ENCODE measurements around the gene FAM170B. TPM values are rescaled to one million over a fixed set of nuclear protein-coding genes. Genes with fewer than 3 reads are reported as not detected.

Gene FAM170B
- total RNA-seq, 1 donor = not detected

- no peak overlapping the region for H3K4me3 ChIP-seq (ENCODE audit: low read depth, low read length)
- no peak for TF ChIP-seq CTCF (IDR thresholded peaks at IDR 0.05; ENCODE audit: insufficient read depth, low read depth, low read length)
- DNase-seq (ENCODE audit: low read depth) = no peak
Observed at GRCh38 chr10:49093922-49094321, 39.9 kb downstream of the FAM170B start.

- DNase-seq (ENCODE audit: low read depth) = no peak
- TF ChIP-seq CTCF (IDR thresholded peaks at IDR 0.05; ENCODE audit: insufficient read depth, low read depth, low read length) = no peak
- H3K4me3 ChIP-seq (ENCODE audit: low read depth, low read length) = no peak overlapping the region
Observed at GRCh38 chr10:49092477-49092876, 41.3 kb downstream of the FAM170B start.

GRCh38 chr10:49091450-49092210 lies 42.2 kb downstream of the FAM170B start:
- TF ChIP-seq CTCF (IDR thresholded peaks at IDR 0.05; ENCODE audit: insufficient read depth, low read depth, low read length) = no peak
- DNase-seq (ENCODE audit: low read depth) = no peak
- H3K4me3 ChIP-seq (ENCODE audit: low read depth, low read length) = no peak overlapping the region

GRCh38 chr10:49090696-49091380 lies 43.0 kb downstream of the FAM170B start:
- no peak for TF ChIP-seq CTCF (IDR thresholded peaks at IDR 0.05; ENCODE audit: insufficient read depth, low read depth, low read length)
- H3K4me3 ChIP-seq (ENCODE audit: low read depth, low read length) = no peak overlapping the region
- no peak for DNase-seq (ENCODE audit: low read depth)

GRCh38 chr10:49090189-49090575 lies 43.6 kb downstream of the FAM170B start:
- H3K4me3 ChIP-seq (ENCODE audit: low read depth, low read length) = no peak overlapping the region
- TF ChIP-seq CTCF (IDR thresholded peaks at IDR 0.05; ENCODE audit: insufficient read depth, low read depth, low read length) = no peak
- no peak for DNase-seq (ENCODE audit: low read depth)

GRCh38 chr10:49089557-49090188 lies 44.1 kb downstream of the FAM170B start:
- TF ChIP-seq CTCF (IDR thresholded peaks at IDR 0.05; ENCODE audit: insufficient read depth, low read depth, low read length) = no peak
- peak; percentile 17 for DNase-seq (ENCODE audit: low read depth)
- no peak overlapping the region for H3K4me3 ChIP-seq (ENCODE audit: low read depth, low read length)

Data from fibroblast of villous mesenchyme (primary cell).